ENCODE results near the gene XYLT1.

DNA sequence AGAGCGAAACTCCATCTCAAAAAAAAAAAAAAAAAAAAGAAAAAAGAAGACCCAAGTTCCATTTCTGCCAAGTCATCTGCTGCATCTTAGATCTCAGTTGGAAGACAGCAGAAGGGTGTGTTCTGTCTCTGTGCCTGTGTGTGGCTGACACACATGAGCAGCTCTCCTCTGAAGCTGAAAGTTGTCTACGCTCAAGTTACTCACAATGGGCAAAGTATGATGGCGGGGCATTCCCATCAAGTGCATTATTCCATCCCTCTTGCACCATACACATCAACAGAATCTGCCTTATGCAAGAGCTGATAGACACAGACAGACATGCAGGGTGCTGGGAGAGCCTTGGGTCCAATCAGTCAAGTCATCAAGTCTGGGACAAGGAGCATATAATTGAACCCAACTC, 402.2 kb downstream of the XYLT1 start:
- TF ChIP-seq EZH2phosphoT487 (IDR thresholded peaks at IDR 0.05; ENCODE audit: insufficient read depth, low read depth) (no peak), EZH2 (IDR thresholded peaks at IDR 0.05; ENCODE audit: insufficient read depth, poor library complexity, severe bottlenecking) (no peak)
